Measurements from ENCODE around the gene YWHAE.

DNA sequence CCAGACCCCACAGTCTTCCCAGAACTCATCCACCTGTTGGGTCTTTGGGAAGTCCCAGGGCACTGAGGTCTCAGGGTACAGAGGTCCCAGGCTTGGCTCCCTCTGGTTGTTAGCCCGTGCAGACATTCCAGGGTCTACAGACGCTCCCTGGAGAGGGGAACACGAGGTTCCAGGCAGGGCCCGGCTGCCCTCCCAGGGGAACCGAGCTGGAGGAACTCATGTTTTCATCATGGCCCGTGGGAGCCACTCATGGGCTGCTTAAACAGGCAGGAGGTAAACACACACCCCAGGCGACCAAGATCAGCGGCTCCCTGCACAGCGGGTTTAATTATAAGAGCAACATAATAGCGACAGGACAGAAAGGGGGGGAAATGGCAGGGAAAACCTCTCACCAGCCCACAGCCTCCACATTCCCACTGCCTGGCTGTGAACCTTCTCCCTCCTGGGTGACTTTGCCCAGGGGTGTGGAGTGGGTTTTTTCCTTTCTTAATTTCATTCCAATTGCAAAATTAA is 84.1 kb downstream of the YWHAE start:
- no peak for TF ChIP-seq CTCF (IDR thresholded peaks at IDR 0.05; ENCODE audit: low read length)
- TF ChIP-seq EZH2 (IDR thresholded peaks at IDR 0.05; ENCODE audit: borderline replicate concordance, low read length) = no peak

Data from OCI-LY1 (cell line).